HG02852 (cell line): ENCODE results near the gene GCKR.

Experiments
- ATAC-seq: cut with Tn5 transposase; IDR thresholded peaks from one replicate; pipeline ENCODE4 v1.9.1; 2021; ENCODE audit warnings: mild to moderate bottlenecking, moderate library complexity; ENCODE audit not compliant: unreplicated experiment

The GCKR gene, protein sequence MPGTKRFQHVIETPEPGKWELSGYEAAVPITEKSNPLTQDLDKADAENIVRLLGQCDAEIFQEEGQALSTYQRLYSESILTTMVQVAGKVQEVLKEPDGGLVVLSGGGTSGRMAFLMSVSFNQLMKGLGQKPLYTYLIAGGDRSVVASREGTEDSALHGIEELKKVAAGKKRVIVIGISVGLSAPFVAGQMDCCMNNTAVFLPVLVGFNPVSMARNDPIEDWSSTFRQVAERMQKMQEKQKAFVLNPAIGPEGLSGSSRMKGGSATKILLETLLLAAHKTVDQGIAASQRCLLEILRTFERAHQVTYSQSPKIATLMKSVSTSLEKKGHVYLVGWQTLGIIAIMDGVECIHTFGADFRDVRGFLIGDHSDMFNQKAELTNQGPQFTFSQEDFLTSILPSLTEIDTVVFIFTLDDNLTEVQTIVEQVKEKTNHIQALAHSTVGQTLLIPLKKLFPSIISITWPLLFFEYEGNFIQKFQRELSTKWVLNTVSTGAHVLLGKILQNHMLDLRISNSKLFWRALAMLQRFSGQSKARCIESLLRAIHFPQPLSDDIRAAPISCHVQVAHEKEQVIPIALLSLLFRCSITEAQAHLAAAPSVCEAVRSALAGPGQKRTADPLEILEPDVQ

DNA sequence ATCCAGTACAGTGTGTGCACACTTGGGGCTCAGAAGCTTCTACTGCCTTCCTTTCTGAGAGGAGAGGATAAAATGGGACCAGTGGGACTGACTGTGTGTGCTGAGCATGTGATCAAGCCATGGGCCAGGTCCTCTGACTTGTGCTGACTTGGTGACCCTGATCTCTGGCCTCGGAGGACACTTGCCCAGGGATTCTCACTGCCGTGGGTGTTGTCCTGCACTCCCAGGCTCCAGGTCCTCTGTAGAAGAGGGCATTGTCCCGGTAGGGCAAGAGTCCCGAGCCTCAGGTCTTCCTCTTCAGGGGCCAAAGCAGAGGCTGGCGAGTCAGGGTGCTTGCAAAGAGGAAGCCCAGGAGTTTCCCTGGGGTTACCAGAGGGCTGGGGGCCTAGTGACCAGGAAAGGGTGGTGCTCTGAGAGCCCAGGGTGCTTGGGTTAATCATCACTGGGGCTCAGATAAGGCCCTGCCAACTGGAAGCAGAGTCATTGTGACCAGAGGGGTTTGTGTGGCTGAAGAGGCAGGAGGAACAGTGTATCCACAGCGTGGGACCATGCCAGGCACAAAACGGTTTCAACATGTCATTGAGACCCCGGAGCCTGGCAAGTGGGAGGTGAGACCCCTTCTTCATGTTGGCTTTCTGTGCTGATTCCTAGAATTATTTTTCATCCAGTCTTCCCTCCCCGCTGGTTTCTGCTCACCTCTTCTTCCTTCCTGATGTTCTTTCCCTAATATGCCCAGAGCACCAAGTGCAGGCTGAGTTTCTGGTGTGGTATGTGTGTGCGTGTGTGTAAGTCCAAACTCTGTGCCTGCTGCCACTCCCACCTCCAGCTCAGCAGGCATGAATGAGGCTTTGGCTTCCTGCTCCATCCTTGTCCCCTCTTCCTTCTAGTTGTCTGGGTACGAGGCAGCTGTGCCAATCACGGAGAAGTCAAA, at the start of gene GCKR:
Gene GCKR (plus strand): TSS at position 483 of the 931 bp plus-strand sequence. CDS start 66 bp downstream, at position 549.
- no peak for ATAC-seq

DNA sequence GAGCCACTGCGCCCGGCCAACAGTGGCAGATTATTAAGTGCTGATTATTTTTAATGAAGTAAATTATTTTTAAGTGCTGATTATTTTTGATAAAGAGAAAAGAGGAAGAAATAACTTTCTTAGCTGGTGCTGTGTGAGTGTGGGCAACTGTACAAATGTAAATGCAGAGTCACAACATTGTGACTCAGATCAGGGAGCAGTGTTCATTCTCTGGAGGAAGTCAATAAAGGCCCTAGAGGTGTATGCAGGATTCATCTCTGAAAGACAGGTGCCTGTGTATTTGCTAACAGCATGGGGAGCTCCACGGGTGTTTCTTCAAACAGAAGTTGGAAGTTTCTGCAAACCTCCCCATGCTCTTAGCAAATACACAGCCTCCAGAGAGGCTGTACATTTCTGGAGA, 48.3 kb upstream of the GCKR start:
- ATAC-seq = no peak

DNA sequence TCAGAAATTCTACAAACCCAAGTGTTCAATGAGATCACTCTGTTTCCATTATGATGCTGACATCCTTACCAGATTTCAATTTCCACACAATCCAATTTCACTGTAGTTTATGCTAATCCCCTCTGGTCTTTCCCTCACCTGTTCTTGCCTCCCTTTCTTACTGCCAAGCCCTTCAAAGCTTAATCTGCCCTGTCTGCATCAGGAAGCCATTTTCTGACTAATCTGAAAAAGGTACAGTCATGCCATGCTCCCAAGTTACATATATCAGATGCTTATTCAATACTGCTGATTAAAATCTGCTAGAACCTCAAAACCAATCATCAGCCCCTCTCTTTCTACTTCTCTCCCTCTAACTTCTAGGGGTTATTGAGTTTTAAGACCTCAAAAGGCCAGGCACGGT, 45.5 kb upstream of the GCKR start:
- no peak for ATAC-seq

DNA sequence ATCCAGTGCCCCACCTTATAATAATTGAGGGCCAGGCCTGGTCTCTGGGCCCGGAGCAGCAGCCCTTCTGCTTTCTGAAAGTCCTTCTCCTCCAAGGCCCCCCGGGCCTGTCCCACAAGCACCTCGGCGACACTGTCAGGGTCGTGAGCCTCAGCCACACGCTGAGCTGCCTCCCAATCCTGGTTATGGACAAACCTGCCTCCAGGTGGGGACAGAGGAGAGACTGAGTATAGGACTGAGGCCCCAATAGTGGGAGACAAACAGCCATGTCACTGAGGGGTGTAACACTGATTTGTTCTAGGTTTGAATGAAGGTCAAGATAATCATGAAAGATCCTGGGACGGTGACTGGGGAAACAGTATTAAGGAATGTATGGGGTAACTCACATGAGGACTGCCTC, 42.7 kb upstream of the GCKR start:
- no peak for ATAC-seq

DNA sequence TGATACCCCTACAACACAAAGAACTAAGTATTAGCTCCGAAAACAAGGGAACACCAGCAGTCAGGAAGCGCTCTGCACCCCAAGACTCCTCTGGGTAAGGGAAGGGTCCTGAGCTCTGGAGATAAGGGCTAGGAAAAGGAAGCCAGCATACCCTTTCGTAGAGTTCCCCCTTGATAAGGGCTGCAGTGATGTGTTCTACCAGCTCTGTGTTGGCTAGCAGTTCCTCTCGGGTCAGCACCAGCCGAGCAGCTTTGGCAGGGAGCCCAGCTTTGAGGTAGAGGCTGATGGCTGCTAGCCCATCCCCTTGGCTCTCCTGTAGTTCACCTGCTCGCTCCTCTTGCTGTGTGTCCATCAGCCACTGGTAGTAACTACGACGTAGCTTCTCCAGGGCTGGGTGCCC, 35.5 kb upstream of the GCKR start:
- ATAC-seq = no peak

DNA sequence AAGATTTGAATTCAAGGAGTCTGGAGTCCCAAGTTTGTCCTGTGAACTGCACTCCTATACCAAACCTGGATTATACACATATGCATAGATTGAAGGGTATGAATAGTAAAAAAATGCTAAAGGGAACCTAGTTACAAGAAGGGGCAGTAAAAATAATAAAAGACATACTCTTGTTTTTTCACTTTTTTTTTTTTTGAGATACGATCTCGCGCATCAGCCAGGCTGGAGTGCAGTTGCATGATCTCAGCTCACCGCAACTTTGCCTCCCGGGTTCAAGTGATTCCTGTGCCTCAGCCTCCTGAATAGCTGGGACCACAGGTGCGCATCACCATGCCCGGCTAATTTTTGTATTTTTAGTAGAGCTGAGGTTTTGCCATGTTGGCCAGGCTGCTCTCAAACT, 32.2 kb upstream of the GCKR start:
- no peak for ATAC-seq

DNA sequence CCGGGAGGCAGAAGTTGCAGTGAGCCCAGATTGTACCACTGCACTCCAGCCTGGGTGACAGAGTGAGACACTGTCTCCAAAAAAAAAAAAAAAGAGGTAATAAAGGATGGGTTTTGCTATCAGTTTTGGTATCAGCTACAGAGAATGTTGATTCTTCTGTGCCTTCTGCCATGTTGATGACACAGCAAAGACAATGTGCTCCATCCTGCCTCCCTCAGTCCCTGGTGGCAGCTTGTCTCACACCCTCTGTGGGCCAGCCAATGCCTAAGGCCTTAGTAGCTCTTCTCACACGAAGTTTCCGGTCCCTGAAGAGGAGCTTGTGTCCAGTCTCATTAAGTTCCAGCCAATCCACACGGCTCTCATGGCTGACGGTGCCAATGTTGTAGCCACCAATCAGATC, 24.7 kb upstream of the GCKR start:
- no peak for ATAC-seq

DNA sequence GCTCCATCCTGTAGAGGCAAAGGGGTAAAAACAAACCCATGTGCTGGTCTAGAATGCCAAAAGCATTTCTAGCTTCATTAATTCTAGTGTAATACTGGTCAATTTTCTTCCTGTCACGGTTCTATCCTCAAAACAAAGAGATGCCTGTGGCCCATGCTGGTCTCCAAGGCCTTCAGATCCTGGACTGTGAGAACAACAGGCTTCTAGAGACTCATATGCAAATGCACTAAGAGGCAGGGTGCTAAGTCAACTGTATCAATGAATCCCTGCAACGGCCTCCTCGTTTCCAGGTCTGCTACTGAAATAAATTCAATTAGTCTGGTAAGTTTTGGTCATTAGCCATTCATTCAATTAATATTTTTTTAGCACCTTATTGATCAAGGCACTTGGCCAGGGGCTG, 11.1 kb upstream of the GCKR start:
- no peak for ATAC-seq

DNA sequence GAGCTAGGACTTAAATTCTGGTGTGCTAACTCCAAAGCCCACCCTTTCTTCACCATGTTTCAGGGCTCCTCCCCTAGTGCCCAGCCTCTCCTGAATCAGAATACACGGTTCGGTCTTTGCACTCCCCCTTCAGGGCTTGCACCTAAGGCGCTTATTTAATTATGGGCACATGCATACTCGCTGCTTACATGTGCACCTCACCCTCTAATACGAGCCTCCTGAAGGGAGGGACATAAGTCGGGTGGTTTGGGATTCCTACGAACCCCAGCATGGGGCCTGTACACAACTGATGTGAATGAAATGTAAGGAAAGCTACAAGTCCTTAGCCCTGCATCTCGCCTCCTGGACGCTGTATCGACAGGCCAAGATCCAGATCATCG, 7.5 kb upstream of the GCKR start:
- ATAC-seq = peak; percentile 0

DNA sequence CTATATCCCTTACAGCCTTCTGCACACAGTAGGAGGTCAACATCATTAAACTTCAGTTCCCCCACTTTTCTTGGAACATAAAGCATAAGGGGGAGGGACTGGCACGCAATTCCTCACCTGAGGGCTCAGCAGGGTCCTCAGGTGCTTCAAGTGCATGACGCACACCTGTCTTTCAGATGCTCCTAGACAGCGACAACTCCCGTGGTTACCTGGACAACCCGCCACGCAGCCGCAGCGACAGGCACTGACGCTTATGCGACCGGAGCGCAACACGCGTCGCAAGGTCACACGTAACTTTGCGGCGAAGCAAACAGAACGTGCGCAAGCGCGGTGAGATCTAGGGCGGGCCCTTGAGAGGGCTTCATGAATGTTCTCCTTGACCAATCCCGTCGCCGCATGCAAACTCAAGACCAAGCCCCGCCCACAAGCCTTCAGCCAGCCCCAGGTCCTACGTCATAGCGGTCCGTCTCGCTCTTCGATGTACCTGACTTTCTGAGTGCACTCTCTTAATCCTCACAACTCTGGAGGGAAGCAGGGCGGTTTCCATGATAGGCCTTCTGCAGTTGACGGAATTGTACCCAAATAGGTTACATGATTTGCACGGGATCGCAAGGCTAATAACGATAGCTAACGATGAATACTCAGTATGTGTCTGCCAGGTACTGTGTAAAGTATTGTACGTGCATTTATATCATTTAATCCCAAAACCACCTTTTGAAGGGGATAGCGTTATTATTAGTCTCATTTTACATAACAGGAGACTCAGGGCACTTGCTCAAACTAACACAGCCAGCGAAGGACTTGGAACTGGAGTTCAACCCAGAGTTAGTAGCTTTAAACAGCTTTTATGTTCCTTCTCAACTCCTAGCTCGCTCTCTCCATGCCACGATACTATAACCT, 6.9 kb upstream of the GCKR start, which contains the start of gene IFT172:
Gene IFT172 (minus strand): TSS at position 246 of the 900 bp plus-strand sequence. CDS start 90 bp downstream, at position 156.
- peak; percentile 98 for ATAC-seq

DNA sequence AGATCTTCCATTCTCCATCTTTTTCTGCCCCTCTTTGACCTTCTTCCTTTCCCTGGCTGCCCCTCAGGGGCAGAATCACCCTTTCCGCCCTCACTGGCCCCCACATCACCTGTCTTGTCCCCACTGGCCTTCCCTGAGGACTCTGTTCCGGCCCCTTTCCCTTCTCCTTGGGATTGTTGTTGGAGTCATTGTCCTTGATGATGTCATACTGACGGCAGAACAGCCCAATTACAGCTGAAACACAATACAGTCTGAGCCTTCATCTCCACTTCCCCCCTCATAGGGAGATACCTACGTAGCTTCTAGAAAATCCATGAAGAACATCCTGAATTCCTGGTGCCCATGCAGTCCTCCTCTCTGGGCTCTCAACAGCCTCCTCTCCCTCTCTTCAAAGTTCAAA, 4.1 kb upstream of the GCKR start:
- no peak for ATAC-seq

DNA sequence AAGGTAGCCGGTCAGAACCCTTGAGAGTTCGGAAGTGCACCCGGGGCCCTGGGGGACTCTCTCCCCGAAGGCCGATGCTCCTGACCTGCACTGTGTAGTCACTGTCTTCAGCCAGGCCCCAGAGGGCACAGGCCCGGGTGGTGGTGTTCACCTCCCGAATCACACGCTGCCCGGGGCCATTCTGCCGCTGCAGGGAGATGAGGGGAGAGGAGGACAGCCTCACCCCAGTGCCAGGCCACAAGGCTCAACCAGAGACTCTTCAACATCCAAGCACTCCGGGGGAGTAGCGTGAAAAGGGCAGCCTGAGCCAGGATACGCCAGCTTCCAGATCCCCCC, 2.7 kb upstream of the GCKR start:
- no peak for ATAC-seq

DNA sequence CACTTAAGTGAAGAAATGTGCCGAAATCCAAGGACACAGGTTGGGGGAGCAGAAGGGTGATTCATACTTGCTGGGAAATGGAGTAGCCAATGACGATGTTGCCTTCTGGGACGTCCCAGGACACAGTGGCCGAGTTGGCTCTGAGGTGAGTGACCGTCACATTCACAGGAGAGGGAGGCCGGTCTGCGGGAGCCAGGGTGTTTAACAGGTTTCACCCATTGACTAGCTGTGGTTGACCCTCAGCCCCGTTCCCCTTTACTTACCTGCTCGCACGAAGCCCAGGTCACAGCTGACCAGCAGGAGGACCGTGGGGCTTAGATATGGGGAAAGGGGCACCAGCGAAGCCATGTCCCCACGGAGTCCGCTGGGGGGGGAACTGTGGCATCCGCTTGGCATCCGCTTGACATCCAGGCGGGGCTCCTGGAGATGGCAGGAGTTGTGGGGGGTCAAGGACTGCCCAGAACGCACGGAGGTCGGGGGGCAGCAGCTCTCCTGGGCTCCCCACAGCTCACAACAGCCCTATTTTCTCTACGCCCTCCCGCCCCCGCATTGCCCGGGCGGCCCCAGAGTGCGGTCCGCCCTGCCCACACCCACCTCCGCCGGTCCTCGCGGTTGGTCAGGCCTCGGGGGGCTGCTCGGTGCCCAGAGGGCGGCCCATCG, 2.2 kb upstream of the GCKR start:
- ATAC-seq = no peak

DNA sequence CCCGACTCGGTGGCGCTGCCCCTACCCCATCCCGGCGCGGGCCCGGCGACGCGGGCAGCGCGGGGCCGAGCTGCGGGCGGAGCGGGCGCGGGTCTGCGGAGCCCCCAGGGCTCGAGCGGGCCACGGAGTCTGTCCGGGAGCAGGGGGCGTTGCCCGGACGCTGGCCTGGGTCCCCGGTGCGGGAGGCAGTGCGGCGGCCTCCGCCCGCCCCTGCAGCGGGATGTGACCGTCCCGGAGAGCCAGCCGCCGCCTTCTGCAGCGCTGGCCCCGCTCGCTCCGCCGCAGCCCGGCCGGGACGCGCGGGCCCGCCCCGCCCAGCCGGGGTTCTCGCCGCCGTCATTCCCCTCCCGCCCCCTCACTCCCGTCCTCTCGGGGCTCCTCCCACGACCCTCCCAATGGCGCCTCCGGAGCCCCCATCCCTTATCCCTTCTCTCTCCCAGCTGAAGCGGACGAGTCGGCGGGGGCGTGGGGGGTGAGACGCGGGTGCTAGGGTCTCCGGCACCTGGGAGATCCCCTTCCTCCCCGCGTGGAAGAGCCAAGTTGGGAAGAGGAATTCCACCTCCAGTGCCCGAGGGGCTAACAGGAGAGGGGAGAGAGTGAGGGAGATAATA, 1.6 kb upstream of the GCKR start, which contains the start of gene FNDC4:
Gene FNDC4 (minus strand): TSS at position 257 of the 611 bp plus-strand sequence. CDS start 521 bp downstream, outside the sequence.
- no peak for ATAC-seq

DNA sequence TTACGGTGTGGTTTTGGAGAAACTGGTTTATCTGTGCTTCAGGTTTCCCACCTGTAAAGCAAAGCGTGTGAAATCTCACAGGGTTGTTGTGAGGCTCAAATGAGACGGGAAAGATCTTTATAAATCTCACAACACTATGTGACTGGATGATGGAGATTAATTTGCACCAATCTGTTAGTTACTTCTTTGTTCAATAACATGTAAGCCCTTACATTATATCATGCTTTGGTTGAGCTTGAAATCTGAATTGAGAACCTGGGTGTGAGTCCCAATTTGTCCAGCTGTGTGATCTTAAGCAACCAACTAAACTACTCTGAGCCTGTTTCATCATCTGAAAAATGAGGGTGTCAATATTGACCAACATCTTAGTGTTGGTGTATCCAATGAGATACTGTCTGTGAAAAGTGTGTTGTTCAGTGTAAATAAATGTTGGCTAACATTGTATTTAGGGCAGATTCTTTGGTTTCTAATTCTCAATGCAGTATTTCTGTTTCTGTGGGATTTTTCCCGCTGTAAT, 741 bp upstream of the GCKR start:
- no peak for ATAC-seq

DNA sequence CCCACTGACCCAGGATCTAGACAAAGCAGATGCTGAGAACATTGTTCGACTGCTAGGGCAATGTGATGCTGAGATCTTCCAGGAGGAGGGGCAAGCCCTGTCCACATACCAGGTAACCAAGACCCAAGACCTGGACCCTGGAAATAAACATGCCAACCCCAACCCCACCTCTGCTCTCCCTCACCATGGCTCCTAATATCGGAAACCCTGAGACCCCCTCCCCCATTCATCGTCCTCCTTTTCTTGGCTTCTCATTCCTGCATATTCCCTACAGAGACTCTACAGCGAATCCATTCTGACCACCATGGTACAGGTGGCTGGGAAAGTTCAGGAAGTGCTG, 619 bp downstream of the GCKR start:
- ATAC-seq = no peak

DNA sequence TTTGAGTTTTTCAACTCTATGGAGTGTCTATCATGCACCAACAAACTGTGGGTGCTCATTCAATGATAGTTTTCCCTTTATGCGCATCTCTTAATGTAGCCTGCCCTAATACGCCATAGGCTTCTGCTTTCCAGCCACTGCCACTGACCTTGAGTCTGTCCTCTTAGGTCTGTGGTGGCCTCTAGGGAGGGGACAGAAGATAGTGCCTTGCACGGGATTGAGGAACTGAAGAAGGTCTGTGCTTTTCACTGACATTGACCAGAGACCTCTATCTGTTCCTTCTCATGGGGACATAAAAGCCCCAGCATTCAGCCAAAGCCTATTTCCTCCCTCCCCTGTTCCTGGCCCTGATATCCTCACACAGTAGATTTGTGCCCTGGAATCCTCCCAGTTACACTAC, 2.3 kb downstream of the GCKR start:
- ATAC-seq = no peak

DNA sequence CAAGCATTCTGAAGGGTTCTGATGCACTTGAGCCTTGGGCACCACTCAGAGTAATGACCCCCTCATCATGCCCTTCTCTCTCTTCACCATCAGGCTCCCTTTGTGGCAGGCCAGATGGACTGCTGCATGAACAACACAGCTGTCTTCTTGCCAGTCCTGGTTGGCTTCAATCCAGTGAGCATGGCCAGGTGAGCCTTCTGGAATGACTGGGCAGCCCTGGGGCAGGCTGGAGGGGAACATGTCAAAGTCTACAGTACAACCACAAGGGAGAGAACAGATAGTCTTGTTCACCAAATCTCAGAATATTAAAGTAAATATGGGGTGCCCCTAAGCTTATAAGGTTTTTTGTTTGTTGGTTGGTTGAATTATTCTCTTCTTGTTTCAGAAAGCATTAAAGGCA, 4.4 kb downstream of the GCKR start:
- no peak for ATAC-seq

DNA sequence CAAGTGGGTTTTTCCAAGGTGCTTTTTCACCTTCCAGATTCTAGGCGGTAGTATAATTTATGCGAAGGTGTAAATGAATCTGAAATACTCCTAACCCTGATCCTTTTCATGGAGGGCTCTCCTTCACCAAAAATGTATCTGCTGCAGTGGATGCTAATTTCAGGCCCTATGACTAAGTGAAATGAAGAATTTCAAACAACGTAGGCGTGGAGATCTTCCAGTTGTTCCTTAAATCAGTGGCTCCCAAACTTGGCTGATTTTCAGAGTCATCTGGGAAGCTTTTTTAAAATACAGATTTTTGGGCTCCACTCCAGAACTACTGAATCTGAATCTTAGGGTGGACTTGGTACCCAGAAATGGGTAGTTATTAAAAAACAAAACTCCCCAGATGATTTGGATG, 5.5 kb downstream of the GCKR start:
- no peak for ATAC-seq
